22Rv1 (cell line): ENCODE data around the gene IDH3G.

ENCODE experiments used
- H3K27ac ChIP-seq: fragments of 450-650 bp; 2 replicates; pipeline ENCODE4 v1.5.1; 2017
- CTCF ChIP-seq: fragments of 450-650 bp; IDR thresholded peaks from 2 replicates; pipeline ENCODE4 v1.5.1; 2017; ENCODE audit warnings: mild to moderate bottlenecking
- ZFX ChIP-seq: fragments of 450-650 bp; IDR thresholded peaks from 2 replicates; pipeline ENCODE4 v1.6.1; 2017; ENCODE audit warnings: antibody characterized with exemption, borderline replicate concordance

Gene IDH3G

GRCh38 chrX:153784325-153784967 lies 9.7 kb downstream of the IDH3G start:
- H3K27ac ChIP-seq, result no peak overlapping the region
- TF ChIP-seq ZFX, result no peak
- TF ChIP-seq CTCF, result no peak

GRCh38 chrX:153783378-153784013 lies 10.7 kb downstream of the IDH3G start:
- no peak overlapping the region for H3K27ac ChIP-seq
- TF ChIP-seq CTCF (no peak), ZFX (no peak)

GRCh38 chrX:153782871-153783270 lies 11.3 kb downstream of the IDH3G start:
- H3K27ac ChIP-seq, result no peak overlapping the region
- TF ChIP-seq ZFX, result no peak

DNA sequence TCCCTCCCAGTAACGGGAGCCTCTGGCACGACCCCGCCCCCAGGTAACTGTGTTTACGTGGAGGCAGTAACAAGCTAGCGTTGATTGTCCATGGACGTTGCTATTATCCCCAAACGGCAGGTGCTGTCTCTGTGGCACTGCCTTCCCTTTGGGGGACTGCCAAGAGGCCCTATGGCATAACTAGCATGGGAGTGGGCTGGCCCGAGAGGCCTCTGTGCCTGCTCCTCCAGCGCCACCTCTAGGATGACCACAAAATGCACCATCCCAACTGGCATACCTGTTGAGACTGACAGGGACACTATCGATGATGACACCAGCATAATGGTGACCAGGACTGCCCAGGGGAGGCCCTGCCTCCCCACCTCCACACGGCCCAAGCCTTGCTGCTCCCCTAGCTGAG lies 11.9 kb downstream of the IDH3G start:
- TF ChIP-seq CTCF (0 out of 2 replicates have a peak, but pooled peaks have one; percentile 18), ZFX (no peak)
- H3K27ac ChIP-seq, result peak overlapping the region; percentile 66

- TF ChIP-seq ZFX, result no peak
- TF ChIP-seq CTCF, result no peak
- peak overlapping the region; percentile 66 for H3K27ac ChIP-seq
Measured at GRCh38 chrX:153781428-153782047, 12.6 kb downstream of the IDH3G start.

DNA sequence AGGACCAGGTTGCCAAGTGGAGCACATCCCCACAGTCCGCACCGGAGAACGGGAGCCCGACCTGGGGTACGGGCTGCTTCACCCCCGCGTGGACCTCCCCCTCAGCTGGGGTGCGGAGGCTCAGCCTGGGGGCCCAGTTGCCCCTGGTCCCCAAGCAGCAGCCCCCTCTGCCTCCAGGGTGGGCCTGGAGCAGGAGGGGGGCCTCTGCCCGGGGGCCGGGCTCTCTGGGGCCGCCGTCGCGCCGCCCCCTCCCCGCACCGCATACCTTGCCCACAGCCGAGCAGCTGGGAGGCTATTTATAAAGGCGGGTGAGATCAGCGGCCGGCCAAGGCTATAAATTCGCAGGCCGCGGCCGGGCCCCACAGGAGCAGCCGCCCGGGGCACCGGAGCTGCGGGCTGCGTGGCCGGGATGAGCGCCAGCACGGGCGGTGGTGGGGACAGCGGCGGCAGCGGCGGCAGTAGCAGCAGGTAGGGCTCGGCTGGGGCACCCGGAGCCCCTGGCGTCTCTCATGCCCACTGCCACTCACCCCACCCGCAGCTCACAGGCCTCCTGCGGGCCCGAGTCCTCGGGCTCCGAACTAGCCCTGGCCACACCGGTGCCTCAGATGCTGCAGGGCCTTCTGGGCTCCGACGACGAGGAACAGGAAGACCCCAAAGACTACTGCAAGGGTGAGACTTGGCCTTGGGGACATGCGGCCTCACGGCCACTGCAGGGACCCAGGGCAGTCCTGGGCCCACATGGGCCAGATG lies 13.3 kb downstream of the IDH3G start, which contains the start of gene SRPK3:
Gene SRPK3, plus strand, starts transcription at position 364 of the 750 bp plus-strand sequence. Its CDS starts 46 bp downstream, at position 410.
- TF ChIP-seq CTCF (no peak), ZFX (no peak)

GRCh38 chrX:153779891-153780677 lies 14.1 kb downstream of the IDH3G start:
- peak overlapping the region; percentile 66; the same call in 1 of the 2 replicates for H3K27ac ChIP-seq
- TF ChIP-seq CTCF (no peak), ZFX (no peak)

More for the DNA sequence above, 13.3 kb downstream of the IDH3G start, which contains the start of gene SRPK3:
- H3K27ac ChIP-seq, result peak within 1 kb of the TSS; percentile 66
